A673 (cell line): ENCODE measurements around the gene NLN.

ENCODE experiments used
- CTCF ChIP-seq: fragments of 300-800, 200-600 bp; sonication (generic); conservative IDR thresholded peaks from 2 replicates; pipeline ENCODE4 v1.5.1; 2017; ENCODE audit warnings: low read depth, mild to moderate bottlenecking, antibody characterized with exemption, low read length, moderate library complexity, mixed read lengths
- EZH2 ChIP-seq: fragments of 200-600 bp; sonication (generic); IDR thresholded peaks from 2 replicates; pipeline ENCODE4 v1.6.1; 2017; ENCODE audit warnings: borderline replicate concordance, low read depth, mild to moderate bottlenecking, mixed read lengths, antibody characterized with exemption, low read length; ENCODE audit not compliant: poor library complexity, severe bottlenecking

- no peak for TF ChIP-seq CTCF
- no peak for TF ChIP-seq EZH2
Observed at GRCh38 chr5:65730910-65731309, 8.9 kb downstream of the NLN start.
